Coronary artery (tissue), 2 donors: ENCODE measurements around the gene CCL19.

Source experiments
- DNase-seq: peaks from one replicate; pipeline ENCODE4 v3.0.0-alpha.2; 2017; ENCODE audit warnings: low spot score
- H3K27ac ChIP-seq, 2 donors: fragments of 200-600 bp; sonication (generic); one replicate each; pipeline ENCODE4 v1.5.1; 2016 to 2019
- H3K4me3 ChIP-seq: fragments of 200-600 bp; sonication (generic); 2 replicates; pipeline ENCODE4 v1.5.1; 2016; ENCODE audit warnings: mild to moderate bottlenecking, moderate library complexity
- TF ChIP-seq, protein P1 (sequence below): fragments of 200-600 bp; sonication (generic); IDR thresholded peaks from one replicate; pipeline ENCODE4 v1.5.1; 2019; ENCODE audit warnings: antibody characterized with exemption

CCL19 gene

GRCh38 chr9:34653151-34654072 is 37.7 kb downstream of the CCL19 start:
- TF ChIP-seq, protein P1, sequence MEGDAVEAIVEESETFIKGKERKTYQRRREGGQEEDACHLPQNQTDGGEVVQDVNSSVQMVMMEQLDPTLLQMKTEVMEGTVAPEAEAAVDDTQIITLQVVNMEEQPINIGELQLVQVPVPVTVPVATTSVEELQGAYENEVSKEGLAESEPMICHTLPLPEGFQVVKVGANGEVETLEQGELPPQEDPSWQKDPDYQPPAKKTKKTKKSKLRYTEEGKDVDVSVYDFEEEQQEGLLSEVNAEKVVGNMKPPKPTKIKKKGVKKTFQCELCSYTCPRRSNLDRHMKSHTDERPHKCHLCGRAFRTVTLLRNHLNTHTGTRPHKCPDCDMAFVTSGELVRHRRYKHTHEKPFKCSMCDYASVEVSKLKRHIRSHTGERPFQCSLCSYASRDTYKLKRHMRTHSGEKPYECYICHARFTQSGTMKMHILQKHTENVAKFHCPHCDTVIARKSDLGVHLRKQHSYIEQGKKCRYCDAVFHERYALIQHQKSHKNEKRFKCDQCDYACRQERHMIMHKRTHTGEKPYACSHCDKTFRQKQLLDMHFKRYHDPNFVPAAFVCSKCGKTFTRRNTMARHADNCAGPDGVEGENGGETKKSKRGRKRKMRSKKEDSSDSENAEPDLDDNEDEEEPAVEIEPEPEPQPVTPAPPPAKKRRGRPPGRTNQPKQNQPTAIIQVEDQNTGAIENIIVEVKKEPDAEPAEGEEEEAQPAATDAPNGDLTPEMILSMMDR = no peak
- no peak for DNase-seq
- H3K27ac ChIP-seq = peak overlapping the region; percentile 87 to 91
- peak overlapping the region; percentile 74 for H3K4me3 ChIP-seq

DNA sequence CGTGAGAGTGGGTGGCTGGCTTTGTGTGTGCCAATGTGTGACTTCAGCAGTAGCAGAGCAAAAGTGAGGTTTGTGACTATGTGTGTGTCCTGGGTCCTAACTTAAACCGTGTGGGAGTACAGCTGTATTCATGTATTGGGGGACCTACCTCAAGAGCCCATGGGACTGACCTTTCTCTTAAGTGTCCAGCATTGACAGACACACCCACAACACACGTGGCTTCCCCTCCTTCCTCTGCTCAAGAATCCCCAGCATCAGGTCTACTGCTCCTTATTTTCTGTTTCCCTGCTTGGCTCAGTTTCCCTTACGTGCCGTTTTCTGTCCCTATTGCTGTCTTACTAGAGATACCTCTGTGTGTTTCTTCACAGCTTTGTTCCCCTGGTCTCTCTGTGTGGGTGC is 38.5 kb downstream of the CCL19 start:
- DNase-seq = no peak
- peak overlapping the region; percentile 87 to 91 for H3K27ac ChIP-seq
- TF ChIP-seq, protein P1 = no peak
- H3K4me3 ChIP-seq = peak overlapping the region; percentile 74

DNA sequence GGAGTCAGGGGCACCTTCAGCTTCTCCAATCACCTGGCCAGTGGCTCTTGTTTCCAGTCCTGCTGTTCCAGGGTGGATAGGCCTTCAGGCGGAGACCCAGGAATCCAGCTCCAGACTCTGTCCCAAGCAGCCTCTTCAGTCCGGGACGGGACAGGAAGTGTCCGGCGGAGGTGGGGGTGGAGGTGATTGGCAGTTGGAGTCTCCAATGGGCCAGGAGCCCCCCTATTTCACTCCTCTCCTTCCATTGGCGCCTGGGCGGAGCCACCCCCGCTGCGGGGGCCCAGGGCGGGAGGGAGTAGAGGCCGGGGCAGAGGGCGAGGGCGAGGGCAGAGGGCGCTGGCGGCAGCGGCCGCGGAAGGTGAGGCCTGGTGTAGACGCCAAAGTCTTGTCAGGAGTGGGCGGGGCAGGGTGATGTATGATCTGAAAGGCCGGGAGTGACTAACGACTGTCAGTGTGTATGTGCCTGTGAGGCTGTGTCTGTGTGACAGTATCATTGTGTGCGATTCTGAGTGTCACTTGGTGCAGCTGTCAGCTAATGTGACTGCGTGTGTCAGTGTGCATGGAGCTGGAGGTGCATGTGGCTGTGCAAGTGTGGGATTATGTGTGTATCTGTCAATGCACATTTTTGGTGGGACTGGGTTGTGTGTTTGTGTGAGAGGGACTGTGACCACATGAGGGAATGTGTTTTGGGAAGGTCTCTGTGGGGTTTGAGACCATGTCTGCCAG is 39.0 kb downstream of the CCL19 start, which contains the start of gene IL11RA:
IL11RA (plus strand) TSS at position 310 of the 726 bp plus-strand sequence. CDS start 3,033 bp downstream, outside the sequence.
- TF ChIP-seq, protein P1 = no peak
- H3K4me3 ChIP-seq = peak within 1 kb of the TSS; percentile 74
- DNase-seq = peak; percentile 94
- peak within 1 kb of the TSS; percentile 87 to 91 for H3K27ac ChIP-seq

DNA sequence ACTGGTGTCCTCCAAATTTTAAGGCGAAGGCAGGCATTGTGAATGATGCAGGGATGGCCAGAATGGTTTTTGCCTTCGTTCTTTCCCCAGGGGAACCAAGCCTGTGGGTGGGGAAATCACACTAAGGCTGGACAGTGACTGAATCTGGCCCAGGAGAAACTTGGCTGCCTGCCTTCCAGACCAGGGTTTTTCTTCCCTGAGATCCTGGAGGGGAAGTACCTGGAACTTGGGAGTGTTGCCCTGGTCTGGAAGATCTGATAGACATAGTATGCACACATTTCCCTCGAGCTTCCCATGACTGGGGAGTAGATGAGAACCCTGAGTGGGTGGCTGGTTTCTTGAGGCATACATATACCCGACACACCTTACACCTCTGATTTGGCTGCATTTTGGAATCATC is 39.8 kb downstream of the CCL19 start:
- H3K4me3 ChIP-seq = peak overlapping the region; percentile 74
- no peak for DNase-seq
- peak overlapping the region; percentile 87 to 91 for H3K27ac ChIP-seq
- TF ChIP-seq, protein P1 = no peak

DNA sequence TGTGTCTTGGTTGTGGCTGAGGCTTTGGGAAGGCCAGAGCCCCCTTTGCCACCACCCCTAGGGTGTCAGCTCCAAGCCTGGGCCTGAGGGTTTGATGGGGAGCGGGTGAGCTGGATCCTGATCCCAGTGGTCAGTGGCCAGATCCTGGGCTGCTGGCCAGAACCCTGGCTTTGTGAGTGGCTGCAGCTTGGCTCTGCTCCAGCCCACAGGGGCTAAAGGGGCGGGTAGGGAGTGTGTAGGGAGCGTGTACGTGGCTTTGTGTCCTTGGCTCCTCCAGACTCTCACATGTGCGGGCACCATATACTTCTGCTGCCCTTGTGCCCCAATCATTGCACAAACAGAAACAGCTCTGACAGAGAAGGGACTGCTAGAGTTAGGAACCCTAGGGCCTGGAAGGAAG is 40.3 kb downstream of the CCL19 start:
- TF ChIP-seq, protein P1 = no peak
- no peak for DNase-seq
- Histone ChIP-seq H3K4me3 (no peak overlapping the region), H3K27ac (peak overlapping the region; percentile 87 to 91)

DNA sequence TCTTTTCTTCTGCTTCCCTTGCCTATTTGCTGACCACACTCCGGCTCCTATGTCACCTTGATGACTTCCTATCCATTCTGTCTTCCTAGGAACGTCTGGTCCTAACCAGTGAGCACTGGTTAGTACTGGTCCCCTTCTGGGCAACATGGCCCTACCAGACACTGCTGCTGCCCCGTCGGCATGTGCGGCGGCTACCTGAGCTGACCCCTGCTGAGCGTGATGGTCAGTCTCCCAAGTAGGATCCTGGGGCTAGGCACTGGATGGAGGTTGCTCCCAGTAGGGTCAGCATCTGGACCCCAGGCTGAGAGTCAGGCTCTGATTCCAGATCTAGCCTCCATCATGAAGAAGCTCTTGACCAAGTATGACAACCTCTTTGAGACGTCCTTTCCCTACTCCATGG is 42.4 kb downstream of the CCL19 start:
- Histone ChIP-seq H3K4me3 (no peak overlapping the region), H3K27ac (peak overlapping the region in 1 of 2 donors; percentile 91)
- DNase-seq = no peak
- TF ChIP-seq, protein P1 = no peak
